ENCODE data around the gene TFB2M.

GRCh38 chr1:246608616-246609376, 42.7 kb upstream of the TFB2M start:
- TF ChIP-seq CTCF (conservative IDR thresholded peaks at IDR 0.05; ENCODE audit: low read length) = no peak
- TF ChIP-seq EZH2phosphoT487 (IDR thresholded peaks at IDR 0.05; ENCODE audit: borderline replicate concordance, low read depth, low read length) = no peak

Measured in OCI-LY7 (cell line).